Left lung (tissue), 10 donors: ENCODE data around the gene BACE1. TPM values are rescaled to one million over a fixed set of nuclear protein-coding genes. Genes with fewer than 3 reads are reported as not detected.

Source experiments
- ATAC-seq: fragments of 200-7000 bp; cut with Tn5 transposase; one replicate; pipeline ENCODE4 v1.9.1; 2020; ENCODE audit warnings: moderate library complexity
- DNase-seq, 4 donors: peaks; one replicate each; pipeline ENCODE4 v3.0.0-alpha.2; 2013 to 2020
- H3K27ac ChIP-seq, 2 donors: fragments of 200-600 bp; sonication (generic) in 1 of 2; one replicate each; pipeline versions ENCODE4 v1.5.0 to v1.8.0; 2020 to 2021
- H3K27me3 ChIP-seq, 2 donors: fragments of 200-600 bp; sonication (generic) in 1 of 2; one replicate each; pipeline versions ENCODE4 v1.5.0 to v1.8.0; 2020 to 2021
- H3K36me3 ChIP-seq, 2 donors: fragments of 200-600 bp; sonication (generic) in 1 of 2; one replicate each; pipeline versions ENCODE4 v1.5.0 to v1.8.0; 2020 to 2021
- H3K4me1 ChIP-seq, 2 donors: fragments of 200-600 bp; one replicate each; pipeline ENCODE4 v1.8.0; 2021
- H3K4me3 ChIP-seq, 2 donors: fragments of 200-600 bp; sonication (generic) in 1 of 2; one replicate each; pipeline versions ENCODE4 v1.5.0 to v1.8.0; 2020 to 2021; ENCODE audit warnings: mild to moderate bottlenecking in 1 of 2
- H3K9me3 ChIP-seq, 2 donors: fragments of 200-600 bp; sonication (generic) in 1 of 2; one replicate each; pipeline versions ENCODE4 v1.5.0 to v1.8.0; 2020 to 2021
- CTCF ChIP-seq, 2 donors: fragments of 200-600 bp; sonication (generic) in 1 of 2; IDR thresholded peaks; one replicate each; pipeline versions ENCODE4 v1.5.0 to v1.8.0; 2021; ENCODE audit warnings: antibody characterized with exemption in 2 of 2
- intact Hi-C, 2 donors: fragments of 100-400 bp; cut with DNase I; formaldehyde crosslinking; loops; one replicate each; pipeline versions ENCODE4 v1.11.2 to v1.14.2; 2022
- polyA plus RNA-seq, 6 donors: library from polyadenylated mRNA; unstranded; fragments of 120-200 nt; gene quantifications; one replicate each; pipeline ENCODE4 v1.2.1, GENCODE V29; 2013; ENCODE audit not compliant: insufficient read length in 6 of 6
- total RNA-seq, 2 donors: library from RNA; stranded (reverse); fragmentation: NEBNext Ultra II Directional; extraction: Animal tissue kit (Norgen Biotek cat#: 25700); gene quantifications; one replicate each; pipeline ENCODE4 v1.2.1, GENCODE V29; 2021
- donor health status: DM: no; HTN: yes; CAD: no.
- donor health status: DM: no; HTN: no; CAD: no.

The BACE1 gene
- total and polyA plus RNA-seq, 8 donors: 24.1 to 50.2 (median 46.0) TPM

GRCh38 chr11:117302228-117302627 is 13.8 kb downstream of the BACE1 start:
- no peak for DNase-seq
- no peaks in the 10 kb centered on the region for H3K4me1 ChIP-seq
- H3K27me3 ChIP-seq: no peaks in the 10 kb centered on the region
- H3K36me3 ChIP-seq: no peaks in the 10 kb centered on the region
- no peak for TF ChIP-seq CTCF (IDR thresholded peaks at IDR 0.05)
- H3K27ac ChIP-seq: no peak overlapping the region
- H3K4me3 ChIP-seq: no peak overlapping the region
- no peaks in the 10 kb centered on the region for H3K9me3 ChIP-seq
- intact Hi-C loops: no loop called here
- ATAC-seq: no peak

GRCh38 chr11:117300773-117301172 is 15.3 kb downstream of the BACE1 start:
- H3K36me3 ChIP-seq: no peaks in the 10 kb centered on the region
- H3K4me1 ChIP-seq: no peaks in the 10 kb centered on the region
- intact Hi-C loops: no loop called here
- H3K9me3 ChIP-seq: no peaks in the 10 kb centered on the region
- H3K27ac ChIP-seq: no peak overlapping the region
- no peak for TF ChIP-seq CTCF (IDR thresholded peaks at IDR 0.05)
- DNase-seq (no peak), ATAC-seq (peak; percentile 15)
- no peaks in the 10 kb centered on the region for H3K27me3 ChIP-seq
- no peak overlapping the region for H3K4me3 ChIP-seq

GRCh38 chr11:117300283-117300663 is 15.8 kb downstream of the BACE1 start:
- H3K27ac ChIP-seq: no peak overlapping the region
- H3K4me1 ChIP-seq: no peaks in the 10 kb centered on the region
- no peaks in the 10 kb centered on the region for H3K36me3 ChIP-seq
- intact Hi-C loops: no loop called here
- ATAC-seq: peak; percentile 68
- H3K4me3 ChIP-seq: no peak overlapping the region
- H3K27me3 ChIP-seq: no peaks in the 10 kb centered on the region
- peak in 2 of 4 donors; percentile 22 to 60 for DNase-seq
- no peak for TF ChIP-seq CTCF (IDR thresholded peaks at IDR 0.05)
- H3K9me3 ChIP-seq: no peaks in the 10 kb centered on the region

GRCh38 chr11:117299351-117300282 is 16.4 kb downstream of the BACE1 start:
- H3K4me3 ChIP-seq: no peak overlapping the region
- intact Hi-C loops: no loop called here
- no peaks in the 10 kb centered on the region for H3K9me3 ChIP-seq
- DNase-seq (no peak), ATAC-seq (no peak)
- H3K4me1 ChIP-seq: no peaks in the 10 kb centered on the region
- H3K27ac ChIP-seq: no peak overlapping the region
- no peaks in the 10 kb centered on the region for H3K27me3 ChIP-seq
- TF ChIP-seq CTCF (IDR thresholded peaks at IDR 0.05): no peak
- H3K36me3 ChIP-seq: no peaks in the 10 kb centered on the region

GRCh38 chr11:117298195-117298594 is 17.9 kb downstream of the BACE1 start:
- Histone ChIP-seq H3K4me3 (no peak overlapping the region), H3K27me3 (no peaks in the 10 kb centered on the region), H3K27ac (no peak overlapping the region), H3K36me3 (peaks cover 0 to 8% of the 10 kb centered on the region in 2 donors), H3K4me1 (no peaks in the 10 kb centered on the region), H3K9me3 (no peaks in the 10 kb centered on the region)
- no peak for TF ChIP-seq CTCF (IDR thresholded peaks at IDR 0.05)
- ATAC-seq (no peak), DNase-seq (no peak)
- intact Hi-C loops: no loop called here
